IPS-18a (cell line): ENCODE results near the gene KDM4C.
"Not testable (repeated sequence)": the region's sequence is repeated elsewhere in the genome, so short reads cannot be mapped to it uniquely, and the experiment has no call there.

Experiments
- H3K27ac ChIP-seq: one replicate; pipeline ENCODE4 v1.5.1; 2013; ENCODE audit warnings: low read length
- H3K27me3 ChIP-seq: one replicate; pipeline ENCODE4 v1.6.1; 2013; ENCODE audit warnings: mild to moderate bottlenecking, low read length; ENCODE audit not compliant: control insufficient read depth, insufficient read depth
- H3K36me3 ChIP-seq: one replicate; pipeline ENCODE4 v1.6.1; 2013; ENCODE audit warnings: low read depth, low read length; ENCODE audit not compliant: control insufficient read depth
- H3K4me1 ChIP-seq: one replicate; pipeline ENCODE4 v1.6.1; 2013; ENCODE audit warnings: low read depth, low read length; ENCODE audit not compliant: control insufficient read depth
- H3K4me3 ChIP-seq: one replicate; pipeline ENCODE4 v1.5.1; 2013; ENCODE audit warnings: low read length
- H3K9ac ChIP-seq: one replicate; pipeline ENCODE4 v1.6.1; 2013; ENCODE audit warnings: mild to moderate bottlenecking, low read length, moderate library complexity
- H3K9me3 ChIP-seq: one replicate; pipeline ENCODE4 v1.6.1; 2013; ENCODE audit warnings: low read depth, low read length; ENCODE audit not compliant: control insufficient read depth

The KDM4C gene

GRCh38 chr9:7028591-7028990 is 270.8 kb downstream of the KDM4C start:
- H3K9me3 ChIP-seq, result no peaks in the 10 kb centered on the region
- H3K4me1 ChIP-seq, result no peaks in the 10 kb centered on the region
- H3K4me3 ChIP-seq, result no peak overlapping the region
- no peak overlapping the region for H3K9ac ChIP-seq
- H3K27me3 ChIP-seq, result no peaks in the 10 kb centered on the region
- H3K27ac ChIP-seq, result no peak overlapping the region
- H3K36me3 ChIP-seq, result no peaks in the 10 kb centered on the region

GRCh38 chr9:7030943-7031342 is 273.2 kb downstream of the KDM4C start:
- not testable (repeated sequence) for H3K9ac ChIP-seq, H3K27me3 ChIP-seq, H3K27ac ChIP-seq, H3K36me3 ChIP-seq, H3K9me3 ChIP-seq, H3K4me1 ChIP-seq, H3K4me3 ChIP-seq

GRCh38 chr9:7033076-7034045 is 275.6 kb downstream of the KDM4C start:
- Histone ChIP-seq H3K27ac (no peak overlapping the region), H3K36me3 (no peaks in the 10 kb centered on the region), H3K4me1 (no peaks in the 10 kb centered on the region), H3K4me3 (no peak overlapping the region), H3K9ac (no peak overlapping the region), H3K27me3 (no peaks in the 10 kb centered on the region), H3K9me3 (no peaks in the 10 kb centered on the region)

DNA sequence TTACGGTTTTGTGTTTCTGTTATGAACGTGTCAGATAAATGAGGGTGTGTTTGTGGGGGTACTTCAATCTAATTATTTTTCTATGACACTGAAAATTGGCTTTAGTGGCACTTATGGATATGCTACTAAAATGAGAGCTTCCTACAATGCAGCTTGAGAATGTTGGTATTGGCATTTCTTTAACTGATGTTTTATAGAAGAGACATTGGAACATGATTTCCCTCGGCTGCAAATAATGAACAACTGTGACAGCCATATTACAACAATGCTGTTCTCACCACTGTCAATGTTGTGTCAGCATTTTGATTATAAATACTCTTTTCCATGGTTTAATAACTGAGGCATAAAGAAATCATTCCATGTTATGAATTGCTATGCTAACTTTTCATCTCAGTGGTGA is 279.4 kb downstream of the KDM4C start:
- H3K4me3 ChIP-seq, result no peak overlapping the region
- no peaks in the 10 kb centered on the region for H3K9me3 ChIP-seq
- H3K4me1 ChIP-seq, result no peaks in the 10 kb centered on the region
- no peak overlapping the region for H3K9ac ChIP-seq
- H3K27me3 ChIP-seq, result no peaks in the 10 kb centered on the region
- no peak overlapping the region for H3K27ac ChIP-seq
- no peaks in the 10 kb centered on the region for H3K36me3 ChIP-seq

DNA sequence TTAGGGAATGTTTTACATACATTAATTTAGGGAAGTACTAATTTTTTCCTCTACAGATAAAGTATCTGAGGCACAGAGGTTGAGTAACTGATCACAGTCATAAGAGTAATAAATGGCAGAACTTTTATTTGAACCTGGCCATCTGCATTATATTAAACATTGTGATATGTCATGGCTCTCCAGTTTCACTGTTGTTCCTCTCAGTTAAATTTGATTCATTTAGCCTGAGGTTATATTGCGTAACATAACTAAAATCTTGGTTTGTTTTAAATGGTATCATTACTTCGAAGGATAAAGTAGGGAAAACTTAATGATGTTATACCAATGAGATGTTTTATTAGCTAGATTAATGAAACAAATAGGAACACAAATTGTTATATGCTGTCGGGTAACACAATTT is 284.4 kb downstream of the KDM4C start:
- no peaks in the 10 kb centered on the region for H3K4me1 ChIP-seq
- no peaks in the 10 kb centered on the region for H3K27me3 ChIP-seq
- H3K4me3 ChIP-seq, result no peak overlapping the region
- no peak overlapping the region for H3K27ac ChIP-seq
- no peaks in the 10 kb centered on the region for H3K9me3 ChIP-seq
- no peaks in the 10 kb centered on the region for H3K36me3 ChIP-seq
- H3K9ac ChIP-seq, result no peak overlapping the region

DNA sequence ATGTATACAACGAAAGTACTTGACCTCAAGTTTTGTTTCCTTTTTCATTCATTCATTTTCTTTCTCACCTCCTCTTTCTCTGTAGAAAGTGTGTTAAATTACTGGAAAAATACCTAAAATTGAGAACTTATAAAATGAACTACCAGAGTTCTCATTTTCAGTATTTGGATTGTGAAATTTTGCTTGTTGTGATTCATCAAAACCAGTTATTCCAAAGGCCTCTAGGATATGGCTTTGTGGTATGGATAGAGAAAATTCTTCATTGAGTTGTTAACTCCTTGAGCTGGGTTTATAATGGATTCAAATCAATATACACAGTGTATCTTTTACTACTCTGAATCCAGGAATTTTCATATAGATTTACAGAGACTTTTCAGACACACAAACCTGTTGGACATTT is 287.6 kb downstream of the KDM4C start:
- no peaks in the 10 kb centered on the region for H3K9me3 ChIP-seq
- no peak overlapping the region for H3K4me3 ChIP-seq
- H3K9ac ChIP-seq, result no peak overlapping the region
- no peaks in the 10 kb centered on the region for H3K4me1 ChIP-seq
- no peaks in the 10 kb centered on the region for H3K27me3 ChIP-seq
- no peaks in the 10 kb centered on the region for H3K36me3 ChIP-seq
- H3K27ac ChIP-seq, result no peak overlapping the region

DNA sequence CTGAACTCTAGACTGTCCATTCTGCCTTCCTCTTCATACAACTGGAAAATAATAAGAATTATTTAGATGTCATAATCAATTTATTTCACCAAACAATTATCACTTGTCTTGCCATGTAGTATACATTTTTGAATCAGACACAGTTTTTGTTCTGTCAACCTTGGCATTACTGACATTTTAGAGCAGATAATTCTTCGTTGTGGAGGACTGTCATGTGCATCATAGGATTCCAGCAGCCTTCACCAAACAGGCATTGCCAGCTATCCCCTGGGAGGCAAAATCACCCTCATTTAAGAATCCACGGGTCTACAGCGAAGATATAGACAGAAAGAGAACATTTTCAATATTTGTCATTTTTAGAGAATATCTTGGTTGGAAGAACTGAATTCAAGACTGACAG is 293.9 kb downstream of the KDM4C start:
- Histone ChIP-seq H3K27me3 (no peaks in the 10 kb centered on the region), H3K9ac (no peak overlapping the region), H3K4me1 (peaks cover 16% of the 10 kb centered on the region), H3K36me3 (no peaks in the 10 kb centered on the region), H3K4me3 (no peak overlapping the region), H3K9me3 (no peaks in the 10 kb centered on the region), H3K27ac (no peak overlapping the region)

GRCh38 chr9:7053903-7054302 is 296.1 kb downstream of the KDM4C start:
- no peaks in the 10 kb centered on the region for H3K27me3 ChIP-seq
- H3K9me3 ChIP-seq, result no peaks in the 10 kb centered on the region
- H3K27ac ChIP-seq, result no peak overlapping the region
- H3K9ac ChIP-seq, result no peak overlapping the region
- no peaks in the 10 kb centered on the region for H3K36me3 ChIP-seq
- peaks cover 16% of the 10 kb centered on the region for H3K4me1 ChIP-seq
- no peak overlapping the region for H3K4me3 ChIP-seq

DNA sequence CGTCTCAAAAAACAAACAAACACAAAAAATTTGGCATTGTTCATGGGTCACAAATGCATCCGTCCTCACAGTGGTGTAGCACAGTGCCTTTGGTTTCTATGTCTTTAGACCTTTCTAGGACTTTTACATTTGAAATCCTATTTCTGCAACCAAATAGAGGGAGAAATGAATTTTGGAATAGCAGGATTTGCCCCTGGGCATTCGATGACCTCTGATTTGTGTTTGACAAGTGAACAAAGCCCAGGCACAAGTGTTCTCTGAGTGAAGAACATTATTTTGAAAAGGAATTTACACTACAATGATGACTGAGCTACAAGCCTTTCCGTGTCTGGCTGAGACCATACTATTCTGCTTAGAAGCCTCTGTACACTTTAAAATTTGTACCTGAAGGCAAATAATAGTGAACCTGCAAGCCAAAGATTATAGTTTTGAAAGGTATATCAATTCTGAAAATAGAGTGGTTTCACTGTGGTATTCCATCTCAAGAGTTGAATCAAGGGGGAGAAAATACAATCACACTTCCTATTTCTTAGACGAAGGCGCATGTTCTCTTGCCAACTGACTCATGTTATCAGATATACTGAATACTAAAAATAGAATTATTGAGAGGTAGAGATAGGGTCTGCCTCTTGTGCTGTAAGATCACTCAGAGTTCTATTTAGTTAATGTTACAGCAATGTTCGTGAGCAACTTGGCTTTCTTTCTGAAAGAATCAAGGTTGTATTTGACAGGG is 297.6 kb downstream of the KDM4C start:
- Histone ChIP-seq H3K9me3 (no peaks in the 10 kb centered on the region), H3K27ac (no peak overlapping the region), H3K36me3 (no peaks in the 10 kb centered on the region), H3K27me3 (no peaks in the 10 kb centered on the region), H3K4me3 (no peak overlapping the region), H3K4me1 (peaks cover 16% of the 10 kb centered on the region), H3K9ac (no peak overlapping the region)

GRCh38 chr9:7056254-7056653 is 298.5 kb downstream of the KDM4C start:
- H3K9me3 ChIP-seq, result no peaks in the 10 kb centered on the region
- no peak overlapping the region for H3K27ac ChIP-seq
- no peaks in the 10 kb centered on the region for H3K36me3 ChIP-seq
- H3K9ac ChIP-seq, result no peak overlapping the region
- peaks cover 16% of the 10 kb centered on the region for H3K4me1 ChIP-seq
- no peaks in the 10 kb centered on the region for H3K27me3 ChIP-seq
- no peak overlapping the region for H3K4me3 ChIP-seq

DNA sequence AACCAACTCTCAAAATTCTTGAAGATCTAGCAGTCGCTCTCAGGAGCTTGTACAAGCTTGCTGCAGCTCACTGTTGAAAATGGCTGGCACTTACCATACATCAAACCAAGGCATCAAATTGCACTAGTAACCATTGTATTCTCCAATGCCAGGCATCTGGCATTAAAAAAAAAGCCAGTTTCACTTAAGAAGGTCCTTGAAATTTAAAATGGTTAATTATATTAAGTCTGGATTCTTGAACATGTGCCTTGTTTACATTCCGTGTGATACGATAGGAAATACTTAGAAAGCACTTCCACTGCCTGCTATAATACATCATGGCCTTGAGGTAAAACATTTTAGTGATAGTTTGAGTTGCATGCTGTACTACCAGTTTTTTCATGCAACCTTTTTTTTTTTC is 300.7 kb downstream of the KDM4C start:
- no peak overlapping the region for H3K4me3 ChIP-seq
- H3K4me1 ChIP-seq, result peaks cover 10% of the 10 kb centered on the region

More for the DNA sequence above, 300.7 kb downstream of the KDM4C start:
- Histone ChIP-seq H3K27ac (no peak overlapping the region), H3K27me3 (no peaks in the 10 kb centered on the region), H3K9me3 (no peaks in the 10 kb centered on the region), H3K36me3 (no peaks in the 10 kb centered on the region), H3K9ac (no peak overlapping the region)
